Occipital lobe (tissue), 2 donors: ENCODE results near the gene CCDC152. TPM values are rescaled to one million over a fixed set of nuclear protein-coding genes. Genes with fewer than 3 reads are reported as not detected.

ENCODE experiments used
- DNase-seq: peaks from one replicate; lab custom pipeline; 2025; lab: John Stamatoyannopoulos, UW
- total RNA-seq: library from RNA; depleted of rRNA; stranded (reverse); fragments of >200 nt; gene quantifications from one replicate; pipeline ENCODE4 v1.2.3, GENCODE V29; 2014

The CCDC152 gene
- total RNA-seq, 1 donor from 2014 or later: 12.9 TPM

DNA sequence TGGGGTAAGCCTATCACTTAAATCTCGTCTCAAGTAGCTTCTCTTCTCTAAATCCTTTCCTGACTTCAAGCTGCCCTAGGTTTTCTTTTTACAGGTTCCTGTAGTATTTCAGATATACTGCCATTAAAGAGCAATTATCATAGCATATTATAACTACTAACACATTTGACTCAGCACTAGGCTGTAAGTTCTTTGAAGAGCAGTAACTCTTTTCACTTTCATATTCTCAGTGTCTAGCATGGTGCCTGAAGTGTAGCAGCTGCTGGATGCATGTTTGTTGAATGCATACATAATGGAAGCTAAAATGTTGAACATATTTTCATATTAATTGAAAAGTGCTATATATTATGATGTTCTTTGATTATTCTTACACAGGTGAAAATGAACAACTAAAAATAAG, 22.5 kb downstream of the CCDC152 start:
- no peak for DNase-seq

DNA sequence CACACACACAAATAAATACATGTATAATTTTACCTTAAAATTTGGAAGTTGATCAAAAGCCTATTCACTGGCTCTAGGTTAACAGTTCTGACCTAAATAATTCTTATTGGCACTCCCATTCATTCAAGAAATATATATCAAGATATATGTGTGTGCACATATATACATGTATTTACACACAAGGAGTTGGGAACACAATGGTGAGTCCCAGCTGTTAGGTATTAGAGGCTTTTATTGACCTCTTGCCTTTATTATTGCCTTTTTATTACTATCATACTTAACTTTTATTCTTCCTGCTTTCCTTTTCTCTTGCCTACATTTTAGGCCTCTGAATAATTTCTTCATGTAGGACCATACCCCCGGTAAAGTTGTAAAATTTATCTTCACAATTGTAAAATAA, 25.0 kb downstream of the CCDC152 start:
- no peak for DNase-seq

DNA sequence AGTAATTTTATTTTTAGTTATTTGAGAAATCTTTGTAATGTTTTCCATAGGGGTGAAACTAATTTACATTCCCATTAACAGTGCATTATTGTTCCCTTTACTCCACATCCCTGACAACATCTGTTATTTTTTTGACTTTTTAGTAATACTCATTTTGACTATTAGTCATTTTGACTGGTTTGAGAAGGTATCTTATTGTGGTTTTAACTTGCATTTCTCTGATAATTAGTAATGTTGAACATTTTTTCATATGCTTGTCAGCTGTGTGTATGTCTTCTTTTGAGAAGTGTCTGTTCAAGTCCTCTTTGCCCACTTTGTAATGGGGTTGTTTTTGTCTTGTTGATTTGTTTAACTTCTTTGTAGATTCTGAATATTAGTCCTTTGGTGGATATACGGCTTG, 27.5 kb downstream of the CCDC152 start:
- DNase-seq: no peak

DNA sequence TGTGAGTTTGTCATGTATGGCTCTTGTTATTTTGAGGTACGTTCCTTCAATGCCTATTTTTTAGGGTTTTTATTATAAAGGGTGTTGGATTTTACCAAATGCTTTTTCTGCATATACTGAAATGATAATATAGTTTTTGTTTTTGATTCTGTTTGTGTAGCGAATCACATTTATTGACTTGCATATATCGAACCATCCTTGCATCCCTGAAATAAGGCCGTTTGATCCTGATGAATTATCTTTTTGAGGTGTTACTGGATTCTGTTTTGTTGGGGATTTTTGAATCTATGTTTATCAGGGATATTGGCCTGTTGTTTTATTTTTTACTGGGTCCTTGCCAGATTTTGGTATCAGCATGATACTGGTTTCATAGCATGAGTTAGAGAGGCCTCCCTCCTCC, 29.1 kb downstream of the CCDC152 start:
- no peak for DNase-seq

DNA sequence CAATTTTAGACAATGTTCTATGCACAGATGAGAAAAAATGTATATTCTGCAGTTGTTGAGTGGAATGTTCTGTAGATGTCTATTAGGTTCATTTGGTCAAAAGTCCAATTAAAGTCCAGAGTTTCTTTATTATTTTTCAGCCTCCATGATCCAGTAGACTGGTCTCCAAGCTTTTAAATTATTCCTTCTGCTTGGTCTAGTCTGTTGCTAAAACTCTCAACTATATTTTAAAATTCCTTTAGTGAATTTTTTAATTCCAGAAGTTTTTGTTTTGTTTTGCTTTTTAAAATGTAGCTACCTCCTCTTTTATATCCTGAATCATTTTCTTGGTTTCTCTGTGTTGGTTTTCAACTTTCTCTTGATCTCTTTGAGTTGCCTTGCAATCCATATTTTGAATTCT, 30.5 kb downstream of the CCDC152 start:
- DNase-seq: no peak

DNA sequence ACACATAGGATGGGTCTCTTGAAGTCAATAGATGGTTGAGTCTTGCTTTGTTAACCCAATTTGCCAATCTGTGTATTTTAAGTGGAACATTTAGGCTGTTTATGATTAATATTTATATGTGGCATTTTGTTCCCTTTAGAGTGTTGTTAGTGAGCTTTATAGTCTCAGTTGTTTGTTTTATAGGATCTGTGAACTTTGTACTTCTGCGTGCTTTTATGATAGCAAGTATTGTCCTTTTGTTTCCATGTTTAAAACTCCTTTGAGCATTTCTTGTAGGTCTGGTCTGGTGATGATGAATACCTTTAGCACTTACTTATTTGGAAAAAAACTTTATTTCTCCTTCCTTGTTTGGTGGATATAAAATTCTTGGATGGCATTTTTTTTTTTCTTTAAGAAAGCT, 31.2 kb downstream of the CCDC152 start:
- no peak for DNase-seq

DNA sequence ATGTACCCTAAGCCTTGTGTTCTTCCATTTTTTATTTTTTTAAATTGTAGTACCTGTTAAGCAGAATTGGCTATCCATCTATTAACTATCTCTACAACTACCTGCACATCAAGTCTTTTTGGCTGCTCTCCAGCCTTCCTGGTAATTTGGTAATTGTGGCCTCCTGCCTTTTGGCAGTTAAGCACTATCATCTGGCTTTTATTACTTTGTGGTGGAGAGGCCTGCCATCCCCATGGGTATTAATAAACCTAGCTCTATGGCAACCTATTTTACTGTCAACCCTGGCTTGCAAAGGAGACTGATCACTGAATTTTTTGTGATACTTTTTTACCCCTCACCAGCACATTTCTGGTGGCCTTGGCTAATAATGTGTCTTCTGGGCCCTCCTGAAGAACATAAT, 34.5 kb downstream of the CCDC152 start:
- no peak for DNase-seq

DNA sequence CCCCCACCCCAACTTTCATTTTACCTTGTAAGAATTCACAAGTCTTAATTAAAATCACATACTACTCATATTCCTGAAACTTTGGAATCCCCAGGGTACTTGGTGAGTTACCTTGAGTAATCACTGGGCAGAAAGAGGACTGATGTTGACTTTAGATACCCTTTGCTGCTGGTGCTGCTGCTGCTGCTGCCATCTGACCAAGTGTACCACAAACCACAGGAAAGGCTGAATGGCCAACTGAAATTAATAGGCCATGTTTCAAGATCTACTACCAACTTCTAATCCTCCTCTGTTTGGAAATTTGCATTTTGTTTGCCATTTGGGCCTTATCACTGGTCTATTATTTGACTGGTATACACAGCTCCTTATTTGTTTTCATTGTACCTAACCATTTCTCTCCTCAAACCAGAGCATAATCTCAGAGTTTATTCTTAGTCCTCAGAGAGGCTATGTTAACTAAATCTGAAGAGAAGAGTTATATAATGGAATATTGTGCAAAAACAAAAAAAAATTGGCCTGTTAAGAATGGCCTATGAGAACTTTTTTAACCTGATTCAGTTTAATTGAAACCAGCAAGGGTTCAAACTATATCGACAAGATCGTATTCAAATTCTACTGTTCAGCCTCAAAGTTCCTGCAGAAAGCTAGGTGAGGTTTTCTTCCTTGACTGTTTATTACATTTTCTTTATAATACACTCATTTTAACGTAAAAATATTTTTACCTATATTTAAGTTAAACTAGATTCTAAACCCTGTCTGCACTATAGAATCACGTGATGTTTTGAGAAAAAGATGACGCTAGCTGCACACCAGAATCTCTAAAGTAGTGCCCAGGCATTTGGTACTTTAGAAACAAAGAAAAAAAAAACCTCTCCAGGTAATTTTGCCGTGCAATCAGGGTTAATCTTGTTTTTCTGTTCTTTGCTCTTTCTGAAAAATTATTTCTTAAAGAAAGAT, 41.9 kb downstream of the CCDC152 start:
- no peak for DNase-seq

DNA sequence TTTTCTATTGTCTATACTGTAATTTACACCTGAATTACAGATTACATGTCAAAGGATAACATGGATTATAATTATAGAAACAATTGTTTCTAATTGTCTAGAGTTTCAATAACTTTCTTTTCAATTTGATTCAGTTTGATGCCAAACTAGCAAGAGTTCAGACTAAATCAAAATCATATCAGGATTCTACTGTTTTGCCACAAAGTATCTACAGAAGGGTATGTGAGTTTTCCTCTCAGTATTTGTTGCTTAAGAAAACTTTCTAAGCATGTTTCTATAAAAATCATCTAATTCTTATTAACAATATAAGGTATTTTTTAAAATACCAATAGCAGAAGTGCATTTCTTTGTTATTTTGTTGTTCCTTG, 42.6 kb downstream of the CCDC152 start:
- no peak for DNase-seq

DNA sequence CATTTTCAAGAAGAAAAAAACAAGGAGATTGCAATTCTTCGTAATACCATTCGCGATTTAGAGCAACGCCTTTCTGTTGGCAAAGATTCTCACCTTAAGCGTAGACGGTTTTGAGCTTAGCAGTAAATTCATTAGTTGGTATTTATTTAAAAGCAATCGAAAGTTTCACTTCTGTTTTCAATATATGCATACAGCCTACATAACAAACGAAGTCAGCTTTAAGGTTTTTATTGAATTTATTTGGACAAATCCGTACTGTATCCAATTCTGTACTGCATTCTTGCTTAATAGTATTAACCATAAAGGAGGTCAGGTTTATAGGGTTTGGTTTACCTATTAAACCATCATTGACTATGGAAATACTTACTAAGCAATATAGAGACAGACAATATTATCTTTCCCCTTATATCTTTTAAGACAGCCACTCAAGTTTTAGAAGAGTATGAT, 43.1 kb downstream of the CCDC152 start:
- DNase-seq: no peak

DNA sequence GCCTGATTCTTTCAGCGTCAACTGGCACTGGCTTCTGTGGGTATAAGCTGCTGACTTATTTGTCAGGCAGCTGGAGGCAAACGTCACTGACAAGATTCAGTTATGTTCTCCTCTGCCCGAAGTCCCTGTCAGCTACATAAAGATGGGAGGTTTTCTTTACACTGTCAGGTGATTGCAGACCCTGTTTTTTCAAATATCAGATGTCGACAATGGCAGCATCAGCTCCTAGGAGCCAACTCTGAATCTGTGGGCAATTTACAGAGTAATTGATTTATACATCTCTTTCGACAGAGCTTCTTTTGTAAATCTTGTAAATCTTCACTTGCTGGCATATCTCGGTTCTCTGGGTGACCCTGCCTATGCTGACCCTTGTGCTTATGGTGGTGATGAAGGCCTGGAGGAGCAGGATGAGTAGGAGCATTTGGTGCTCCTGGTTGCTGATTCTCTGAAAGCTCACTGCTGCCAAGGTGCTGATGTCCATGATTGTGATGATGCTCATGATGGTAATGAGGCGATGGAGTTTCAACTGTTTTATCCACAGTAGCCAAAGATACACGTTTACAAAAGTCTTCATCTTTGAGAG, 44.2 kb downstream of the CCDC152 start:
- DNase-seq: no peak

DNA sequence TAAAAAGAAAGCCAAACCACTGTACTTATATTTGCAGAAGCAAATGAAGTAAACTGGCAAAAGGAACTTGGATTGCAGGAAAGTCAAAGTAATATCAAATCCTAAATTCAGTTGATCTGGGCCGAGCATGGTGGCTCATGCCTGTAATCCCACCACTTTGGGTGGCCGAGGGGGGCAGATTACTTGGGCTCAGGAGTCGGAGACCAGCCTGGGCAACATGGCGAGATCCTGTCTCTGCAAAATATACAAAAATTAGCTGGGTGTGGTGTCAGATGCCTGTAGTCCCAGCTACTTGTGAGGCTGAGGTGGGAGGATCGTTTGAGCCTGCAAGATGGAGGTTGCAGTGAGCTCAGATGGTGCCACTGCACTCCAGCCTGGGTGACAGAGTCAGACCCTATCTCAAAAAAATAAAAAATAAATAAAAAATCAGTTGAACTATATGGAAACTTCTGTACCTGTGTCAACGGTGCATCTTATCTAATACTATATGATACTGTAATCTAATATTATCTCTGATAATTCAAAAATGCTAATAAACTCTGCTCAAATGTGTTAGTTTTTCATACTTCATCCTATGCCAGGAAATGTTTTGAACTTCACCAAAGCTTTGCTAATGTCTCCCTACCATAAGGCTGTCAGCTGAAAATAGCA, 45.0 kb downstream of the CCDC152 start:
- DNase-seq: no peak

DNA sequence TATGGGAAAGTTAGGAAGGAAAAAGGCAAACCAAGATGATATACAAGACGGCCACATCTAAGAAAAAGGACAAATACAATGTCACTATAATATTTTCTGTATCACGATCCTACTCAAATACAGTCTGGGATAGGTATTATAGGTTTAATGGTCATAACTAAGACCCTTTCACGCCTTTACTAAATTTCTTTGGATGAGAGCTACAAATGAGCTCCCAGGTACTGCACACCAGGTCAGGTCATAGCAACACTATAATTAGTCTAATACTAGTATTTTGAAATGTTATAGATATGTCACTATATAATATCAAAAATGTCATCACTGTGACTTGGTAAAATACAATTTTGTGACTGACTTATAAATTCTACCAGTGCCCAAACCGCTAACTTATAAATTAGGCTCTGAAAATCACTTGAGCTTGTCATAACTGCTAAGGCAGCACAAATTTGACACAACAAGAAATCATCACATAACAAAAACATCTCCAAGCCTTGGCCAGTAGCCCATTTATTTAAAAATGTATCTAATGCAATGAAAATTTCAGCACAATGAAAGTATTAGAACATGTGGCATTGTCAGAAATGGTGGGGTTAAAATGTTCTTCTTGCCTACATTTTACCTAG, 48.2 kb downstream of the CCDC152 start:
- no peak for DNase-seq

DNA sequence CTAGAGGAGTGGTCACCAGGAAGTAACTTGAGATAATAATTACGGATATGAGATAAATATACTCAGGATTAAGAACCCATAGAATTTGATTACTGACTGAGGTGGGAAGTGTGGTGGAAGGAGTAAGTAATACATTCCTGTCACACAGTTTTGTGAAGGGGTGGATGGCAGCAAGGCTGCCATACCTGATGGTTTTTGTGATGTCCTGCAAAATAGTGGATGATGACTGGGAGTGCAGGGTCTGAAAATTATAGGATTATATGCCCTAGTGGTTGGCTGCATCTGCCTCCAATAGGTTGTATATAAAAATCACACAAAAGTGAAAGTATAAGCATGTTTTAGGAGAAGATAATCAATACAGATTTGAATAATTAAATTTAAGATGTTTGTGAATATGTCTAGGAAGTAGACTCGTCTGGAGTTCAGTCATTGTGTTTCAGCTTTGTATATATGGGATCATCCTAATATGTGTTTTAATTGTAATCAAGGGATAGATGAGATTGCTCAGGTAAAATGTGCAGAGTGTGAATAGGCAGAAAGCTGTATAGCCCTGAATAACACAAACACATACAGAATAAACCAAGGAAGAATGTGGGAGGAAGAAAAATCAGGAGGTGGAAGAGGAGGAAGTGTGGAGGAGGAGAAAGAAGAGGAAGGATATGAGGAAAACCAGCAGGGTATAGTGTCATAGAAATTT, 49.5 kb downstream of the CCDC152 start:
- no peak for DNase-seq

DNA sequence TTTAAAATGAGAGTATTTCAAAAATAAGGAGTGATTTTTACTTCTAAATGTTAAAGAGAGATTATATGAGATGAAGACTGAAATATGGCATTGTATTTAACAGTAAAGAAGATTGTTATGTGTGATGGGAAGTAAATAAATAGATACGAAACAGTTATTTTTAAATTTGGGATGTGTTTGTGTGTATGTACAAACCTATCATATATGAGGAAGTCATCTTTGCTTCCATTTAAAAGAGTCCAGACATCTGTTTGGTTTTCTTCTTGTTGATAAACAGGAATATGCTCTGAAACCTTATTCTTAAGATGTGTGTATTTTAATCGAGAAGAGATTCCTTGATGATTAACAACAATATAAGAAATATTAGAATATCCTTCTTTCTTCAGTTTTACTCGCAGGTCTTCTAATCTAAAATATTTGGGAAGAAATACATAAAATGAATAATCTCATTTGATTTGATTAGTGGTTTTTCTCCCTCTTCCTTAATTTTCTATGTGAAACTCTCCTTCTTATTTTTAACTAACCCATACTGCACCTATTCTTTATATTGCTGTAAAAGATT, 50.2 kb downstream of the CCDC152 start:
- no peak for DNase-seq

DNA sequence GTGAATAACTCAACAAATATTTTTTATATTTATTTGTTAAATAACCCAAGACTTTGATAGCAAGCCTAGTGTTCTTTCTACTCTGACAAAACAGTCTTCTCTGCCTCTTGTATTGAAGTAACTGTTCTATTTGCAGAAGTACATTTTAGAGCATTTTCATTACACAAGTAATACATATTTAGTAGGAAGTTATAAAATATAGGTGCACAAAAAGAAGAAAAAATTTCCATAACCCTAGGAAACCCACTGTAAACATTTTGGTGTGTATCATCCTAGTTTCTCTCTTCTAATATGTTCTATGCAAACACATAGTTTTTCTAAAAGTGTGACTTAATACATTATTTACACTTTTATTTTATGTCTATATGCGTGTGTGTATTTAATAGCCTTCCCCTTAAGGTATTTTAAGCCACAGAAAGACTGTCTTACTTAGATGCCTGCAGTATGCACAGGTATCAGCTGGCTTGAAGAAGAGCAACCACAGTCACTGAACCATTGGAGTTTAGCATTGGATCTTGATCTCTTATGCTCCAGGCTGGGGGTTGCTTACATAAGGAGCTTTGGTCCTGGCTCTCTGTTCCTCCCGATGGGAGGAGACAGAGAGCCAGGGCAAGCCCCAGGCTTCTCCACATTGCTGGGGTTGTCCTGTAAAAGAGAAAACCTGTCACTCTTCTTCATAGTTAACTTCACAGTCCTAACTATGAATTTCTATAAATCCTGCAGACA, 51.3 kb downstream of the CCDC152 start:
- DNase-seq: no peak

DNA sequence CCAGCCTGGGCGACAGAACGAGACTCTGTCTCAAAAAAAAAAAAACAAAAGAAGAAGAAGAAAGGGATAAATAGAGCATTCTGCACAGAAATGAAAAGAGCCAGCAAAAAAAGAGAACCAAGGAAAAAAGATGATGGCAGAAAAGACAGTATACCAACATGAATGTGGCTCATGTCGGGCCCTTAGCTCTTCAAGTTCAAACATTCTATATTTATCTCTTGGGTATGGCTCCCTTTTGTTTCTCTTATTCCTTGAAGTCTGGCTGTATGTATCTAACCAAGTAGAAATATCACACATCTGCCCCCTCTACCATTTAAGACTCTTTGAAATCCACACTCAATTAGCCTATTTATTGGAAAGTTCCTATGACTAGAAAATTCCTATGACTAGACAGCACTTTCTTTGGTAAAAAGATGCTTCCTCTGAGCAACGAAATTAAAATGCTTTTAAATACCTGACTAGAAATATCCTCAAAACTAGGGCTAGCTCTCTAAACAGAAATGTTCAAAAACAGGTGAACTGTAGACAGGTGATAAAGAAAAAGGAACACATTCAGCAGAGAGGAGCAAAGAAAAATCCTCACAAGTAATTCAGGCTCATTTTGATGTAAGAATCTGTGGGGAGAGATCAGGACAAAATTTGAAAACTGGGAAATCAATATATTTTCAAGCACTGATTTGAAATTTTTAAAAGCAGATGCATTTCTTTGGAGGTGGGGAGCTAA, 52.4 kb downstream of the CCDC152 start:
- DNase-seq: no peak

DNA sequence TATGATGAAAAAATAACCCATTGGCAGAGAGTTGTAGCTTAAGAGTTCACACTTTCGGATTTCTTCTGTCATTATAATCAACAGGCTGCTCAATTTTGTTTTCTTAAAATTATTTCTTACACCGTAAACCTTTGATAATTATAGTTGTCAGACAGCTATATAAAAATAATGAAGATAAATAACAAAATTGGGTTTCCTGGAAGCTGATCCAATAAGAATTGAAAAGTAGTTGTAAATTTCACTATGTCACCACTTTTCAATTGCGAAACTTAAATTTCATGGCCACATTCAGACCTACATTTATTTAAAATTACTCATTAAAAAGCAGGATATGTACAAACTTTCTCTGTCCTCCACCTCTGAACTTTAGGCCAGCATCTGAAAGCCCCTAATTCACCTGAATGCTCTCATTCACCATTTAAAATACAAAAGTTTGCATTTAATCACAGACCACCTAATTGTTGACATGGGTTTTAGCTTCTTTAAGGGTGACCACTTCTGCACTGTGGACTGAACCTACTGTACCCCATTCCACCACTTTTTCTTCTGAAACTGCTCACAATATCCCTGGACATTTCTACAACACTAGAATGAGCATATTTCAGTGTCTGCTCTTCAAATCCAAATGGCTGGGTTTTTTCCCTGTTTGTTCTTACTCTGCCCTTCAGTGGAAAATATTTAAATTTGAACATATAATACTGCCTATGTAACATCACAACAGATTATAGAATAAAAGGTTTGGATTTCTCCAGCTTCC, 54.4 kb downstream of the CCDC152 start:
- no peak for DNase-seq
